Trophoblast cell (in vitro differentiated cells and primary cell): Measurements from ENCODE around the gene SFMBT1.

ENCODE experiments used
- DNase-seq, 2 donors: peaks; one replicate each; pipeline ENCODE4 v3.0.0-alpha.2; 2016
- H2AFZ ChIP-seq: 2 replicates; pipeline ENCODE4 v1.6.1; 2013; ENCODE audit warnings: low read length, moderate library complexity, mild to moderate bottlenecking; ENCODE audit not compliant: insufficient read depth, poor library complexity
- H2AK5ac ChIP-seq: 2 replicates; pipeline ENCODE4 v1.6.1; 2013; ENCODE audit warnings: mild to moderate bottlenecking, low read length
- H2BK120ac ChIP-seq: 2 replicates; pipeline ENCODE4 v1.6.1; 2013; ENCODE audit warnings: low read length, mild to moderate bottlenecking, moderate library complexity; ENCODE audit not compliant: insufficient read depth, poor library complexity
- H2BK12ac ChIP-seq: 2 replicates; pipeline ENCODE4 v1.6.1; 2013; ENCODE audit warnings: mild to moderate bottlenecking, low read length, moderate library complexity
- H2BK5ac ChIP-seq: 2 replicates; pipeline ENCODE4 v1.6.1; 2013; ENCODE audit warnings: low read length, low read depth, moderate library complexity, mild to moderate bottlenecking; ENCODE audit not compliant: poor library complexity
- H3K14ac ChIP-seq: 2 replicates; pipeline ENCODE4 v1.6.1; 2013; ENCODE audit warnings: mild to moderate bottlenecking, low read length
- H3K18ac ChIP-seq: 2 replicates; pipeline ENCODE4 v1.6.1; 2013; ENCODE audit warnings: mild to moderate bottlenecking, low read length
- H3K23ac ChIP-seq: 2 replicates; pipeline ENCODE4 v1.6.1; 2013; ENCODE audit warnings: low read length
- H3K27ac ChIP-seq: 2 replicates; pipeline ENCODE4 v1.5.1; 2013; ENCODE audit warnings: low read depth, mild to moderate bottlenecking, inconsistent platforms, low read length, moderate library complexity
- H3K27me3 ChIP-seq: 2 replicates; pipeline ENCODE4 v1.6.1; 2013; ENCODE audit warnings: inconsistent platforms, mild to moderate bottlenecking, low read length, moderate library complexity; ENCODE audit not compliant: insufficient read depth
- H3K36me3 ChIP-seq, 2 experiments: 1 replicate in 1 of 2; 2 replicates in 1 of 2; pipeline ENCODE4 v1.6.1; 2013; ENCODE audit warnings: low read length in 2 of 2, mild to moderate bottlenecking in 2 of 2, moderate library complexity in 1 of 2; ENCODE audit not compliant: insufficient read depth in 2 of 2, control insufficient read depth in 1 of 2
- H3K4ac ChIP-seq: 2 replicates; pipeline ENCODE4 v1.6.1; 2013; ENCODE audit warnings: low read depth, mild to moderate bottlenecking, low read length, moderate library complexity
- H3K4me1 ChIP-seq, 2 experiments: 1 replicate in 1 of 2; 2 replicates in 1 of 2; pipeline ENCODE4 v1.6.1; 2013; ENCODE audit warnings: low read length in 2 of 2, mild to moderate bottlenecking in 2 of 2, moderate library complexity in 1 of 2; ENCODE audit not compliant: insufficient read depth in 2 of 2, control insufficient read depth in 1 of 2
- H3K4me2 ChIP-seq: 2 replicates; pipeline ENCODE4 v1.6.1; 2013; ENCODE audit warnings: inconsistent platforms, mild to moderate bottlenecking, low read length, moderate library complexity
- H3K4me3 ChIP-seq: 2 replicates; pipeline ENCODE4 v1.5.1; 2013; ENCODE audit warnings: mild to moderate bottlenecking, low read depth, low read length, inconsistent platforms
- H3K79me1 ChIP-seq: one replicate; pipeline ENCODE4 v1.6.1; 2013; ENCODE audit warnings: low read length
- H3K79me2 ChIP-seq: 2 replicates; pipeline ENCODE4 v1.6.1; 2013; ENCODE audit warnings: low read length, mild to moderate bottlenecking; ENCODE audit not compliant: control insufficient read depth, insufficient read depth, poor library complexity
- H3K9ac ChIP-seq: 2 replicates; pipeline ENCODE4 v1.6.1; 2013; ENCODE audit warnings: mild to moderate bottlenecking, low read length
- H3K9me3 ChIP-seq: 2 replicates; pipeline ENCODE4 v1.6.1; 2013; ENCODE audit warnings: low read depth, mild to moderate bottlenecking, control low read depth, inconsistent platforms, low read length; ENCODE audit not compliant: insufficient read depth
- H4K12ac ChIP-seq: 2 replicates; pipeline ENCODE4 v1.6.1; 2013; ENCODE audit warnings: low read depth, mild to moderate bottlenecking, low read length, moderate library complexity
- H4K8ac ChIP-seq: 2 replicates; pipeline ENCODE4 v1.6.1; 2013; ENCODE audit warnings: low read depth, mild to moderate bottlenecking, low read length, moderate library complexity
- H4K91ac ChIP-seq: one replicate; pipeline ENCODE4 v1.6.1; 2013; ENCODE audit warnings: low read depth, mild to moderate bottlenecking, low read length, moderate library complexity
- WGBS: extraction: QIAGEN DNeasy Blood & Tissue Kit; methylation state at CpG from one replicate; pipeline ENCODE4 v1.1.7; 2013; ENCODE audit warnings: missing lambda C conversion rate; ENCODE audit not compliant: insufficient read length, insufficient coverage; ENCODE audit errors: extremely low coverage; 5-methylcytosine and 5-hydroxymethylcytosine counted together

The SFMBT1 gene

DNA sequence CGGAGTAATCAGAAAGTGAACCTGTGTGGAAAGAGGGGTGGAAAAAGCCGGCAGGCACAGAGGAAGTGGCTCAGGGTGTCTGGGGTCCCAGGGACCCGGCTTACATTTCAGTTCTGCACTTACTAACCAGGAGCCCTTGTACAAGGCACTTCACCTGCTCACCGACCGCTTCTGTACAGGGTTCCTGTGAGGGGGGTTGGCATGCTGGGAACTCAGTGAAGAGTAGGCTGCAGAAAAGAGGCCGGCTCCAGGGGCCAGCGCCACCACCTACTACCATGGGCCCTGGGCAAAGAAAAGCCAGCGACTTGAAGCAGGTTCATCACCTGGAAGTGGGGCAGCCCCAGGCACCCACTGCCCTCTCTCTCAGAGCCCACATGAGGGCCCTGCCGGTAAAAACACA lies 154.7 kb downstream of the SFMBT1 start:
- Histone ChIP-seq H2AK5ac (no peak overlapping the region), H4K8ac (no peak overlapping the region), H3K79me2 (no peaks in the 10 kb centered on the region), H2AFZ (no peak overlapping the region), H2BK5ac (no peak overlapping the region), H3K9me3 (no peaks in the 10 kb centered on the region), H4K91ac (no peak overlapping the region), H3K9ac (no peak overlapping the region), H3K36me3 (no peaks in the 10 kb centered on the region), H3K79me1 (no peaks in the 10 kb centered on the region), H3K4ac (no peak overlapping the region), H3K27me3 (no peaks in the 10 kb centered on the region), H3K14ac (no peak overlapping the region), H2BK120ac (no peak overlapping the region), H4K12ac (no peak overlapping the region), H3K27ac (no peak overlapping the region), H3K4me3 (no peak overlapping the region), H3K4me2 (no peak overlapping the region), H3K18ac (no peak overlapping the region), H3K4me1 (no peaks in the 10 kb centered on the region), H3K23ac (no peak overlapping the region), H2BK12ac (no peak overlapping the region)
- peak in 1 of 2 donors; percentile 42 for DNase-seq
- no CpG with 5 or more reads among the region's 9 CpGs for WGBS

DNA sequence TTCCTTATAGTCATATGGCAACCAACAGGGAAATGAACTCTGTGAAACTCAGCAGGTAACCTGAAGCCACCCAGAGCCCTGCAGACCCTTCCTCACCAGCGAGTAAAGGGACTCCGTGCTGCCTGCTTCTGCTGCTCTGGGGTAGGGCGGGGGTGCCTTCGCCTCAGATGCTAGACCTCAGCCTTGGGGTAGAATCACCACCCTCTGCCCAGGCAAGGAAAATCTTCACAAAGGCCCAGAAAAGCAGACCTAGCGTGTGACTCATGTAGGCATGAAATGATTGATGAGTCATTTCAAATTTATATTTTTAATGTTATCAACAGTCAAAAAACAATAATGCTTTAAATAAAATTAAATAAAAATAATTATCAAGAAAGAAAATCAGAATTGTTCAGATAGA lies 155.1 kb downstream of the SFMBT1 start:
- no peak overlapping the region for H2AFZ ChIP-seq
- H3K4me3 ChIP-seq: no peak overlapping the region
- H4K8ac ChIP-seq: no peak overlapping the region
- DNase-seq: no peak
- no peaks in the 10 kb centered on the region for H3K36me3 ChIP-seq
- no peak overlapping the region for H2AK5ac ChIP-seq
- no peak overlapping the region for H3K9ac ChIP-seq
- no peak overlapping the region for H3K14ac ChIP-seq
- H3K4ac ChIP-seq: no peak overlapping the region
- no peak overlapping the region for H2BK12ac ChIP-seq
- H3K4me2 ChIP-seq: no peak overlapping the region
- no peaks in the 10 kb centered on the region for H3K79me2 ChIP-seq
- no peak overlapping the region for H3K18ac ChIP-seq
- no peak overlapping the region for H3K27ac ChIP-seq
- no peak overlapping the region for H2BK120ac ChIP-seq
- H3K27me3 ChIP-seq: no peaks in the 10 kb centered on the region
- no CpG with 5 or more reads among the region's 5 CpGs for WGBS
- no peak overlapping the region for H3K23ac ChIP-seq
- H4K12ac ChIP-seq: no peak overlapping the region
- no peaks in the 10 kb centered on the region for H3K9me3 ChIP-seq
- no peak overlapping the region for H2BK5ac ChIP-seq
- H3K79me1 ChIP-seq: no peaks in the 10 kb centered on the region
- H3K4me1 ChIP-seq: no peaks in the 10 kb centered on the region
- no peak overlapping the region for H4K91ac ChIP-seq

DNA sequence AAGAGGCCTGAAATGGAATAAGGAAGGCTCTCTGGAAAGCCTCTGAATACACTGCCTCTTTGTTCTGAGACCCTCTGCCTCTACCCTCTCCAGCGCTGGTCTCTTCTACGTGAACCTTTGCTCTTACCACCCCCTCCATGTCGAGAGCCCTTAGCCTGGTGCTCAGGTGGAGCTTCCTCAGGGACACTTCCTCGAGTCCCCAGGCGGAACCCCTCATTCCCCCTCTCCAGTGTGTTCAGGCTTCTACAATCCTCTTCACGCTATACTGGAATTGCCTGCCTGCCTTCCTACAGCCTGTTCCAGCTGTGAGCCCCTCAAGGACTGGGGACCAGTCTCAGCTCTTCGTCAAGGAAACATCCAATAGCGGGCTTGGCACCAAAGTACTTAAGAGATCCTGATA lies 156.0 kb downstream of the SFMBT1 start:
- WGBS: no CpG with 5 or more reads among the region's 8 CpGs

DNA sequence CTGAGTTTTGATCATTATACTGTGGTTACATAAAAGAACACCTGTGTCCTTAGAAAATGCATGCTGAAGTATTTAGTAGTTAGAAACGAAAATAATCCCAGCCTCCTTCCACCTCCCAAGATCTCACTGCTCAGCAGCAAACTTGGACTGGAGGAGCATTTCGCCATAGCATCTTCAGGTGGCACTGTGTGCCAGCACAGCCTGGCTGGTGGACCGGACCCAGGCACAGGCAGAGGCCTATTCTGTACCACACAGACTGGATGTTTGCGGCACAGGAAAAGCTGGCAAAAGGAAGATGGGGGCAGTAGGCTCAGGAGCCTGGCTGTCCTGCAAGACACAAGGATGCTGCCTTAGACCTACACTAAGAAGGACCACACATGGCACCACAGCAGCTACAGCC lies 158.7 kb downstream of the SFMBT1 start:
- no peak overlapping the region for H3K4ac ChIP-seq
- no peak overlapping the region for H3K9ac ChIP-seq
- H3K9me3 ChIP-seq: no peaks in the 10 kb centered on the region
- no peak overlapping the region for H3K18ac ChIP-seq
- no peak overlapping the region for H4K12ac ChIP-seq
- WGBS: no CpG with 5 or more reads among the region's 4 CpGs
- H3K4me2 ChIP-seq: no peak overlapping the region
- H3K27ac ChIP-seq: no peak overlapping the region
- H4K8ac ChIP-seq: no peak overlapping the region
- H2AK5ac ChIP-seq: no peak overlapping the region
- no peak overlapping the region for H3K4me3 ChIP-seq
- H3K23ac ChIP-seq: no peak overlapping the region
- H3K79me1 ChIP-seq: no peaks in the 10 kb centered on the region
- H2BK12ac ChIP-seq: no peak overlapping the region
- H2AFZ ChIP-seq: no peak overlapping the region
- H4K91ac ChIP-seq: no peak overlapping the region
- no peaks in the 10 kb centered on the region for H3K4me1 ChIP-seq
- no peak overlapping the region for H2BK120ac ChIP-seq
- no peak overlapping the region for H3K14ac ChIP-seq
- H3K27me3 ChIP-seq: no peaks in the 10 kb centered on the region
- H2BK5ac ChIP-seq: no peak overlapping the region
- no peak for DNase-seq
- H3K36me3 ChIP-seq: no peaks in the 10 kb centered on the region
- H3K79me2 ChIP-seq: no peaks in the 10 kb centered on the region

More for the DNA sequence above, 156.0 kb downstream of the SFMBT1 start:
- no peaks in the 10 kb centered on the region for H3K9me3 ChIP-seq
- no peak overlapping the region for H3K9ac ChIP-seq
- H3K4me1 ChIP-seq: no peaks in the 10 kb centered on the region
- no peak overlapping the region for H2AK5ac ChIP-seq
- no peak overlapping the region for H3K27ac ChIP-seq
- H4K91ac ChIP-seq: no peak overlapping the region
- no peaks in the 10 kb centered on the region for H3K27me3 ChIP-seq
- H2BK5ac ChIP-seq: no peak overlapping the region
- no peak overlapping the region for H4K12ac ChIP-seq
- H3K18ac ChIP-seq: no peak overlapping the region
- H3K14ac ChIP-seq: no peak overlapping the region
- H3K79me2 ChIP-seq: no peaks in the 10 kb centered on the region
- H3K36me3 ChIP-seq: no peaks in the 10 kb centered on the region
- no peak overlapping the region for H2BK120ac ChIP-seq
- no peaks in the 10 kb centered on the region for H3K79me1 ChIP-seq
- H2AFZ ChIP-seq: no peak overlapping the region
- H4K8ac ChIP-seq: no peak overlapping the region
- no peak overlapping the region for H3K23ac ChIP-seq
- no peak overlapping the region for H3K4ac ChIP-seq
- no peak overlapping the region for H3K4me3 ChIP-seq
- no peak for DNase-seq
- no peak overlapping the region for H2BK12ac ChIP-seq
- H3K4me2 ChIP-seq: no peak overlapping the region
